GM21825 (cell line): ENCODE results near the gene CEMIP.

Experiments used
- ATAC-seq: cut with Tn5 transposase; IDR thresholded peaks from one replicate; pipeline ENCODE4 v1.9.1; 2021; ENCODE audit warnings: mild to moderate bottlenecking, moderate library complexity; ENCODE audit not compliant: unreplicated experiment

CEMIP gene

GRCh38 chr15:80880086-80880485 is 100.9 kb downstream of the CEMIP start:
- ATAC-seq, result no peak

DNA sequence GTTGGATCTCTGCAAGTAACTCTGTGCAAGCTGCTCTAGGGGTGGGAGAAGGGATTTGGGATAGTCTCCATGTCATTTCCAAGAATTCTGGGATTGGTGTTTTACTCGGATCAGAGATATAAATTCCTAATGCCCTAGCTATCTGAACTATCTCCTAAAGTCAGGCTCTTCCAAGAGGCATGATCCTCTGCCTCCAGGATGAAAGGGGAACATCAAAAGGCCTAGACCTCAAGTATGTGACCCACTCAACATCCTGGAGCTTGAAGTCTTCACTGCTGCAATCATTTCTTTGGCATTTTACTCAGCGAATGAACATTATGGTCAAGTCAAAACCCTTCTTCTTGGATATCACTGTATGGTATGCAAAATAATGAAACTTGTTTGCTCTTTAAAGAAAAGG is 104.5 kb downstream of the CEMIP start:
- ATAC-seq, result no peak

GRCh38 chr15:80885016-80885579 is 105.9 kb downstream of the CEMIP start:
- no peak for ATAC-seq

- ATAC-seq, result no peak
Observed at GRCh38 chr15:80887148-80887547, 108.0 kb downstream of the CEMIP start.

DNA sequence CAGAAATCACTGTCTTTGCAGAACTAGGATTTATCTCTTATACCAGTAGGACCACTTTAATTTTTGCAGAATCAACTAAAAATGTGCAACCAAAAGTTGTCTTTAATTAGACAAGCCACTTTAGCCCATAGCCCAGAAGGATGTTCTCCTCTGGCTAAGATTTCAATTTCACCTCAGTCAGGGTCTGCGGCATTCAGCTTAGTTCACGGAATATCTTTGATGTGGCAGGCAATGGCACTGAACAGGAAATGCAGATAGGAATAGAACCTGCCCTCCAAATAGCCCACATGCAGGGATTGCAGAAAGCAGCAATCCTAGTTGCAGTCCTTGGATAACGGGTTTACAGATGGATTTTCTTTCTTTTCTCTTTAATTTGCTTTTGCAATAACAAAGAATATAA is 109.7 kb downstream of the CEMIP start:
- no peak for ATAC-seq

- ATAC-seq, result no peak
Observed at GRCh38 chr15:80890341-80891005, 111.3 kb downstream of the CEMIP start.

DNA sequence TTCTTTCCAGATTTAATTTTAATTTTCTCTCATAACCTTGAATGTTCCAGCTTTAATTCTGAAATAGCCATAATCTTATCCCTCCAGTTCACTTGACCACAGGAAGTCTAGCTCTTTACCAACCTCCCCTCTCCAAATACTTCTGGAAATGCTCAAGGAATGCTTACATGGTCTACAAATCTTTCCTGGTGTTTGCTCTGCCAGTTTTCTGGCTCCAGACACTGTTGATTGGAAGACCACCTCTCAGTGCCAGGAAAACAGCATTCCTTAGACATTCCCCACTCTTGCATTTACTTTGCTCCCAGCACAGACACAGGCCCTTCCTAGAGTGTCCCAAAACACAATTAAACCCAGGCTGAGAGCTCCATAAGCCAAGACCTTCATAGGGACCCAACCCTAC is 111.8 kb downstream of the CEMIP start:
- no peak for ATAC-seq

DNA sequence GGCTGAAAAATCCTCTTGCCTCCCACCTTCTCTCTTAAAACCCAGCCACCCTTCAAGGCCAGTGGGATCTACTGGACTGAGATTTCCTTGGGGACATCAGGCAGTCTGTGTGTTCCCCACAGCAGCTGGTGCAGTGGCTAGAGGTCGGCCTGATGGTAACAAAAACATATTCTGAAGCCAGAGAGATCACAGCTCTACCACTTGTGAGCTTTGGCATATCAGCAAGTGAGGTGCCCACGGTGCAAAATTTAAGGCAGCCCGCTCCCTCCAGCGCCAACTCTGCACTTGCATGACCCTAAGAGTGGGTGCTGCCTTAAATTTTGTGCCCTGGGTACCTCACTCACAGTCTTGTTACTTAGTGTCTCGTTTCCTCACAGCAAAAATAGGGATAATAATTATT is 113.2 kb downstream of the CEMIP start:
- no peak for ATAC-seq

GRCh38 chr15:80893777-80894176 is 114.6 kb downstream of the CEMIP start:
- ATAC-seq, result no peak

DNA sequence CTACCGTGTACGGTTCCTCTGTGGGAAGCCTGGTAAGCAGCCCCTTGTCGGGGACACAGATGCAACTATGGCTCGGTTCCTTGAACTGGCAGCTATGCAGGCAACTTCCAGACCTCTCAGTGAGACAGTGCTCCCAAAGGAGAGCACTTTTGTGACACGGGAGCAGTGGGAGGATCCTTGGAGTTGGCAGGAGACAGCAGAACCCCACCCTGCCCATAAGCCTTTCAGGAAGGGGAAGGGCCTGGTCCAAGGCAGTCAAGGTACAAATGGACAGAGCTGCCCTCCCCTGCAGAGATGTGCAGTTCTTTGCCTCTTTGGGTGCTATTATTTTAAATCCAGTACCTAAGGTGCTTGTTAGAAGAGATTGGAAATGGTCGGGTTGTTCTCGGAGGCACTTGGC is 115.9 kb downstream of the CEMIP start:
- no peak for ATAC-seq

DNA sequence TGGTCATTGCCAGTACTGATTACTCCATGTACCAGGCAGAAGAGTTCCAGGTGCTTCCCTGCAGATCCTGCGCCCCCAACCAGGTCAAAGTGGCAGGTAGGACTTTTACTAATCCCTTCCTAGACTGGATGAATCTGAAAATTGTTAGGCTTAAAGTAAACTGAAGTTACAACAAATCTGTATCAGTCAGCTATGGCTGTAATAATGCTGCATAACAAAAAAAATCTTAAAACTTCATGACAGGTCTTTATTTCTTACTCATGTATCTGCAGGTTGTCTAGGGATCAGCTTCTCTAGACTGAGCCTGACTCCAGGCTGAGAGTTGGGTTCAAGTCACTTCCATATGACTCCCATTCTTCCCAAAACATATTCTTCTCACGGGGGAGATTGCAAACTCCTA is 116.8 kb downstream of the CEMIP start:
- no peak for ATAC-seq

DNA sequence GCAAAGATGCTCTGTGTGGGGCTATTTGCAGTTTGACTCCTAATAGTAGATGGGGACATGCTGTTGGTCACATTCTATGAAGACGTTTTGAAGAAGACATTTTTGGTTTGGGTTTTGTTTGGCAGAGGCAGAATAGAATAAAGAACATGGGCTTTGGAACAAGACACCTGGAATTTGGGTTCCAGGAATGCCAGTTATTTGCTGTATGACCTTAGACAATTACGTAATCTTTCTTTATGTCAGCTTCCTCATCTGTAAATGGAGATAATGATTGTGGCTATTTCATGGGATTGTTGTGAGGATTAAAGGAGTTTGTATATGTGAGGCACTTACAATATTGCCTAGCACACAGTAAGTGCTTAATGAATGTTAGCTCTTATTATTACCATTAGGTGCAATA is 118.9 kb downstream of the CEMIP start:
- no peak for ATAC-seq

DNA sequence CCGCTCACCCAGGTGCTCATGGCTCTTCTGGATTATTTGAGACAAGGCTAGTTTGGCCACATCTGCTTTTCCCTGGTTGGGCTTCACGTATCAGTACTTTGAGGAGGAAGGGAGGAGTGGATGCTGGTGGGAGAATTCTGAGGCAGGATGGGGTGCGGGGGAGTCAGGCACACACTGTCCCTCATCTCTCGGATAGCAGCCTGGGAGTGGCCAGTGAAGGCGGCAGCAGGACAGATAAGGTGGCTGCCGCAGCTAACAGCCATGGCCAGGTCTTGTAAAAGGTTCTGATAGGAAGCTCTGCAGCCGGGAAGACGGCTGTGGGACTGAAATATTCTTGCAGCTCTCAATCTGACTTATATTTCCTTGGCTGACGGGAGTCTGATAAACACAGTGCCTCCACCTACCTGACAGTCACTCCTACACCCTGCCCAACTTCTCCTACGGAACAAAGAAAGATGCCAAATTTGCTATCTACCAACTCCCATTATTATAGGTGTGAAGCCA is 123.2 kb downstream of the CEMIP start:
- ATAC-seq, result no peak

DNA sequence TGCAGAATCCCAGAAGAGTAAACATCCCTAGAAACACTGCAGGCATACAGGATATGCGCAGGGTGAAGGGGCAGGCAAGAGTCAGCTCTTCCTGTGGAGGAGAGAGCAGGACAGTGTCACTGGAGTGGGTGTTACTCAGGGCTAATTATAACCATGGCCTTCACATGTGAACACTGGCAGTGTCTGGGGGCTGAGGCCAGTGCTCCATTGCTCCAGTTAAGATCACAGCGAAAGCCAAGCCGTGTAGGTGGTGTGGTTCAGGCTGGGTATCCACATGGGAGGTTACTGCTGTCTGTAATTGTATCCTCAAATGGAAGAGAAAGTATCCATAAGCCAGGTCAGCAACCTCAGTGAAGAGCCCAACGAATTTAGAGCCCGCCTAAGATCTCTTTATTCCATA is 125.8 kb downstream of the CEMIP start:
- no peak for ATAC-seq

GRCh38 chr15:80906159-80906766 is 127.1 kb downstream of the CEMIP start:
- ATAC-seq, result no peak

DNA sequence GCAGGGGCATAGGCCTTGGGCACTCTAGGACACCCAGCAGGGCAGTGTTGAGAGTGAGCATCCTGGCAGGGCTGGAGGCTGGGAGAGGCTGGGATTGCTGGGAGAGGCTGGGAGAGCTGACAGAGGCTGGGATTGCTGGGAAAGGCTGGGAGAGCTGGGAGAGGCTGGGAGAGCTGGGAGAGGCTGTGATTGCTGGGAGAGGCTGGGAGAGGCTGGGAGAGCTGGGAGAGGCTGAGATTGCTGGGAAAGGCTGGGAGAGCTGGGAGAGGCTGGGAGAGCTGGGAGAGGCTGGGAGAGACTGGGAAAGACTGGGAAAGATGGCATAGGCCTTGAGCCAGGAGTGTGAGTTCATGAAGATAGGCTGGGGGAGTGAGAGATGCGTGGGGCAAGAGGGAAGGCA is 132.7 kb downstream of the CEMIP start:
- no peak for ATAC-seq

DNA sequence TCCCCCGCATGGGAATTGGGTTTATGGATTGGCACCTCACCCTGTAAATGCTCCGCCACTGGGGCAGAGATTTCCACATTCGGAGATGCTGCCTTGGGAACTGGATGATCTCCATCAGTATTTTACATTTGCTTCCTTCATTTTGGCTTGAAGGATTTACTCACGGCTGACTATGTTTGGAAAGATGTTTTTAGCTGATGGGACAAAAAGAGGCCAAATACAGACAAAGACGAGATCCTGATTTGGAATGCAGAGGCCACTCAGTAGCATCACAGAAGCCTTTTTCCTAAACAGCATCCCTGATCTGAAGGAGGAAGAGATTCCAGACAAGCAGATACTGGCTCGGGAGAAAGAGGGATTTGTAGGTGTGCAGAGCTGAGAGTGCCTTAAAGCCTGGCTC is 133.5 kb downstream of the CEMIP start:
- ATAC-seq, result no peak

DNA sequence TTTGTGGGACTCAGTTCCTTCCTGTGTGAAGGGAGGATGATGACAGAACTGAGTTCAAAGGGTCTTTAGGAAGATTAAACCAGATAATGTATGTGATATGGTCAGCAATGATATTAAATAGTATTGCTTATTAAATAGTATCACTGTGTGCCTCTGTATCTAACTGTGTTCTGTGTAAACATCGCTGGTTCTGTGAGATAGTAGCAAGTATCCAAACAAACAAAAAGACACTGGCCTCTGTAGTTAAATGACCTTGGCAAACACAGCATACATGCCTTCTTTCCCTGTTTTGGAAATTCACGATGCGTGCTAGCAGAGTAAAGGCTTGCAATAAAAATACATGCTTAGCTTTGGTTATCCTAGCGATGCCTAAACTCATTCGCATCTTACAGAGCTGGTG is 134.4 kb downstream of the CEMIP start:
- ATAC-seq, result no peak

DNA sequence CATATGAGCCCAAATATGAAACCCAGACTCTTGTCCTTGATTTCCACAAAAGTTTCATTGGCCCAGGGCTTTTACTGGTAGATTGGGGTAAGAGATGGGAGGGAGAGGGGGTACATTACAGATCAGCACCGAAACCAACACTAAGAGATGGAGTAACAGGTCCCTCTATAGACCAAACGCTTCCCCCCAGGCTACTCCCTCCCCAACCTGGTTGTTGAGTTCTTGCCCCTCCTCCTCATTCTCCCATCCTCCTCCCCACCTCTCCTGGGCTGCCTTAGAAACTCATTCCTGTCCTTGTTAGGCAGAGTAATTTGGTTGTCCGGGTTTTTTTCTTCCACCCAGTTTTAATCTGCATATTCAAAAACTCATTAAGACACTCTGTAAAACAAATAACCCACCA is 136.3 kb downstream of the CEMIP start:
- ATAC-seq, result no peak

GRCh38 chr15:80916056-80916455 is 136.9 kb downstream of the CEMIP start:
- no peak for ATAC-seq

DNA sequence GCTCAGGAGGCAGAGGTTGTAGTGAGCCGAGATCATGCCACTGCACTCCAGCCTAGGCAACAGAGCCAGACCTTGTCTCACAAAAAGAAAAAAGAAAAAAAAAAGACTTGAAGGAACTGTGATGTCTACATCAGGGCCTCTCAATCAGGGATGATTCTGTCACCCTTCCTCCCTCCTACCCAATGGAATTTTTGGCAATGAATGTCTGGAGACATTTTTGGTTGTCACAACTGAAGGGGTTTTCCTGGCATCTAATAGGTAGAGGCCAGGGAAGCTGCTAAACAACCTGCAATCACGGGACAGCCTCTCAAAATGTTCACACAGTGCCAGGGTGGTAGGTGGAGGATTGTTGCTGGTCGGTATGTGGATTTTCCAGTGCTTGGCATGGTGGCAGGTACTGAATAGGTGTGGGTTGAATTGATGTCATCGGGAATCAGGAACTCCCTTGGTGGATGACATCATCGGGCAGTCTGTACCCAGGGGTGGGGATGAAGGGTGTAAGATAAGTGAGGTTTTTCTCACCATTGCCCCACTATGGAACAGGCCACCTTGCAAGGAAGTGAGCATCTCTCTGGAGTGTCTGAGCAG is 139.1 kb downstream of the CEMIP start:
- ATAC-seq, result no peak

DNA sequence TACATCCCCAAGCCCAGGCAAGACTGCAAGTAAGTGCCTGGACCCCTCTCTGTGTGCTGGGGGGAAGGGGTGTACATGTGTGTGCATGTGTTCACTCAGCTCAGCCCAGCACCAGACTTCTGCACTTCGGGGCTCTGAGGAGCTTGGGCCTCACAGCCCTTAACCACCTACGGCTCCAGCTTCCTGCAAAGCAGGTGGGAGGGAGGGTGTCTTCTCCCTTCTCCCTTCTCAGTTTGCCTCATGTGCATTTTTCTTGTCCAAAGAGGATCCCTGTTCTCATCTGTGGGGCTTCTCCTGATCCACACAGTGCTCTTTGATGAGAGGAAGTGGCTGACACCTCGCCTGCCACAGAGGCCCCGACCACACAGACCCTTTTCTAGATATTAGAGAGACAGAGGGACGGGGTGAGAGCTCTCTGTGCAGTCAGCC is 141.1 kb downstream of the CEMIP start:
- no peak for ATAC-seq
